ENCODE measurements around the gene REELD1.

Gene REELD1

DNA sequence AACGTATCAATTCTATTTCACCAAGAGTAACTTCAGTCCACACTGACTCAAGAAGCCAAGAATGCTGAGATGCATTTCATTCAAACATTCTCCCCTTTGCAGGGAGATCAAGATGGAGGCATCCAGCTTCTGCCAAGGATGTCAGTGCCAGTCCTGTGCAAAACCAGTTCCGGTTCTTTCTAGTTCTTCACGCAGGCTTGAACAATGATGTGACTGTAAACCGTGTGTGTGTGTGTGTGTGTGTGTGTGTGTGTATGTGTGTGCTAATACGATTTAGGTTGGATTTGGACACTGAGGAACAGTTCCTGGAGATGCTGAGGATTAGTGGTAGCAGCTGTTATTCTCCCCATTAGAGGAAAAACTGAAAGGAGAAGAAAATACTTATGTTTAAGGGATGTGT lies at the start of gene REELD1:
Gene REELD1, plus strand, starts transcription at position 301 of the 400 bp plus-strand sequence. CDS start 2,415 bp downstream, outside the sequence.
- no peak for DNase-seq (ENCODE audit: low read depth in 2 of 2)

DNA sequence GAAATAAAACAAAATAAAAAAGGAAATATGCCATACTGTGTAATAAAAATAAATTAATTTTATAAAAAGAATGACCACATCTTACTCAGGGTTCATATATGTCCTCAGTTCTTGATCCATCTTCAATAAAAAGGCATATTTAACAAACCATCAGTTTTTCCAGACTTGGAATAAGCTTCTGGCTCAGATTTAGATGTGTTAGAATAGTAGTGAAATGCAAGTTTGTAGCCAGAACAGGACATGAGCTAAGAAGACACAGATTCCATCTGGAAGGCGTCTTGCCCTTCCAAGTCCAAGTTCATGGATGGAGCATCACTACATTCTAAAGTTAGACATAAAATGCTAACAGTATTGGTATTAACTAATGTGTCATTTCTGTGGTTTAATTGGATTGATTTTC lies 49.1 kb upstream of the REELD1 start:
- DNase-seq (ENCODE audit: low read depth in 2 of 2): no peak

DNA sequence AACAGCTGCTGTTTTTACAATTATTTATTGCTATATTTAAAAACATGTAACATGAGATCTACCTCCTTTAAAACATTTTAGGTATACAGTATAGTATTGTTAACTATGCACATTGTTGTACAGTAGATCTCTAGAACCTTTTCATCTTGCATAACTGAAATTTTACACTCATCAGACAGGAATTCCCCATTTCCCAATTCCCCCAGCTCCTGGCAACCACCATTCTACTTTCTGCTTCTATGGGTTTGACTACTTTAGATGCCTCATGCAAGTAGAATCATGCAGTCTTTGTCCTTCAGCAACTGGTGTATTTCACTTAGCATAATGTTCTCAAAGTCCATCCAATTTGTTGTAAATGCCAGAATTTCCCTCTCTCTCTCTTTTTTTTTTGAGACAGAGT lies 48.5 kb upstream of the REELD1 start:
- DNase-seq (ENCODE audit: low read depth in 2 of 2): no peak

- no peak for DNase-seq (ENCODE audit: low read depth in 2 of 2)
Observed at GRCh38 chr4:146170149-146170548, 44.2 kb upstream of the REELD1 start.

- peak; percentile 70 to 73 for DNase-seq (ENCODE audit: low read depth in 2 of 2)
Observed at GRCh38 chr4:146175541-146176453, 38.5 kb upstream of the REELD1 start, which contains the start of gene LSM6. Gene LSM6 (plus strand): TSS chr4:146175718. CDS start chr4:146182922, 7,204 bp downstream.

DNA sequence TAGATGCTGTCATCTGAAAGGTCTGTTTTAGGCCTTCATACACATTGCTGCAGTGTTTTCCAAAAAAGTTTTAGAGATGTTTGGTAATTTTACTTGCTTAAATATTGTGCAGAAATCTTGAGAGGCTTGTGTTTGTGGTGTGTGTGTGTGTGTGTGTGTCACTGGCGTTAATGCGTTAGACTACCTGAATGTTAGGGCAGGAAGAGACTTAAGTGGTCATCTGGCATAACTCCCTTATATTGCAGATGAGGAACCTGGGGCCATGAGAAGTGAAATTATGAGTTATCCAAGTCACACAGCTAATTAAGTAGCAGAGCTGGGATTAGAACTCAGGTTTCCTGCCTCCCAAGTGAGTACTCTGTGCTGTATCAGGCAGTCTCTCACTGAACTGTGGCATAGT lies 37.4 kb upstream of the REELD1 start:
- DNase-seq (ENCODE audit: low read depth in 2 of 2): no peak

DNA sequence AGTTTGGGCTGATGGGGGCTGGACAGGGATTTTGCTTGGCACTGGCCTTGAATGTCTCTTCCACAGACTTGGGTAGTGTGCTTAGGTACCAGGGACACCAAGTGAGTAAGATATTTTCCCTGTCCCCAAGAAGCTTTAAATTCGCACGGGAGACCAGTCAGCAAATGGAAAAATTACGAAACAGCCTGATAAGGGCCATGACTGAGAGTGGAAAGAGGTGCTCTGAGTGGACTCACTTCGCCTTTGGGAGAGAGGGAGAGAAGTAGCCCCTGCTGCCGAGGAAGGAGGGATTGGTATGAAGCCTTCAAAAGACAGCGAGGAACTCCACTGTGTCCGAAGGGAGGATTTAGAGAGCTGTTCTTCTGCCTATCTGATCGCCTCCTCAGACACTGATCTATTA lies 36.2 kb upstream of the REELD1 start:
- DNase-seq (ENCODE audit: low read depth in 2 of 2): no peak

DNA sequence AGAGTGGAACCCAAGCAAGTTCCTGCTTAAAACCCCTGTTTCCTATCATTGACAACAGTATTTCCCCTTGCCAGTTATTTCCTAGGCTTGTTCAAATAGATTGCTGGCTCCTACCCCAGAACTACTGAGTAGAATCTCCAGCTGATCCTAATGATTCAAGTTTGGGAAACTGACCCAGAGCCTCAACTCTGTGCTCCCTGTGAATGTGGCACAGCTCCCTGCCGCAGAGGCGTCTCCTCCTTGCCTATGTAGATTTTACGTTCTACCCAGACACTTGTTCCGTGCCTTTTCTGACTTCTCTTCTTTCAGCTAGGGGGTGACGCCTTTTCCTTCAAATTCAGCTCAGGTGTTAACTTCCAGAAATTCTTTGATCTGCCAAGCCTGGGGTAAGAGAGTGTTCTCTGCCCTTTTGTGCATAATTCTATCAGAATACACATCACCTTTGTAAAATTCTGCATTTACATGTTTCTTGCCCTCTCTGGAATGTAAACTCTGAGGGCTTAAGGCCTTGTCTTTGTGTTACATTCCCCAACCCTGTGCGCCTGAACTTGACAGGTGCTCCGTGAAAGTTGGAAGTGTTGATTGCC lies 34.5 kb upstream of the REELD1 start:
- no peak for DNase-seq (ENCODE audit: low read depth in 2 of 2)

DNA sequence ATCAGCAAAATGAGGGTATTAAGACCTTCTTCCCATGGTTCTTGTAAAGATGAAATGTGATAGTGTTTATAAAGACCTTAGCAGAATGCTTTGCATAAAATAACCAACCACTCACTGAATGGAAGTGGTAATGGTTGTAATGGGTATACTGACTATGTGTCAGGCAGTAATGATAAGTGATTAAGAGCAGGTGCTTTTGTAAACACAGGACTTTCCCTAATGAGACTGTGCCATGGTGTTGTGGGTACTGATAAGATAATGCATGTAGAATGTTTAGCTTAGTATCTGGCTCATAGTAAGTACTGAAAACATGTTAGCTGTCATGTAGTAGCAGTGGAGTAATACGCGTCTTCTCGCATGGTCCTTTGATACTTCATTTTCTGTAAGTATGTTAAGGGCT lies 31.9 kb upstream of the REELD1 start:
- DNase-seq (ENCODE audit: low read depth in 2 of 2): no peak

- no peak for DNase-seq (ENCODE audit: low read depth in 2 of 2)
Observed at GRCh38 chr4:146183209-146183608, 31.1 kb upstream of the REELD1 start.

DNA sequence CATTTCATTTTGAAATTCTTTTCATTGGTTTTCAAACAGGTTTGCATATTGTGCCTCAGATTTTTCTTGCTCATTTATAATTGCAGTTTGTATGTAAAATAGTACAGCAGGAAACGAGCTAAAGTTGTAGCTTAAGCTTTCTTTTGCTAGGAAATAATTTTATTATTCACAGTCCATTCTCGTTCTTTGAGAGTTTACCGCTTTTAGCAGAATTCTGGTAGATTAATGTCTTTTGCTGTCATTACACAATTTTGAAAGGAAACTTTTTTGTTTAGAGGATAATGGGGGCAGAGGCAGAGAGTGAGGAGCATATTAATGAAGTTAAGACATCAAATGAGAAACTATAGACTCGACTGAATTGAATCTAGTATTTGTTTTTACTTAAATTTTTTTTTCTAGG lies 28.3 kb upstream of the REELD1 start:
- no peak for DNase-seq (ENCODE audit: low read depth in 2 of 2)

DNA sequence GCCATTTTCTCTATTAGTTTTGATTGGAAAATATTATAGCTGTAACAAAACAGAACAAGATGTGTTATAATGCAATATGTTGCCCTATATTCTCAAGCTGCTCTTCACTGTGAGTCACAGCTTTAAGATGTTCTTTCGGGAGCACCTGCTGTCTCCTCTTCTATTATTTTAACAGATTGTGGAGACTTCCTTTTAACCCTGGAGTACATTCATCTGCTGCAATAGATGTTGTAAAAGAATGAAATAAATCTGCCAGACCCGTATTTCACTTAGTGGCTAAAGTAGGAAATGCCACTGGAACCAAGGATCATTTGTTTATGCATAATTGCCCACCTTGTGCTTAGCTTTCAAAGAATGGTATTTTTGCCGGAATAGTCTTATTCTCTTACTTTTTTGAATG lies 27.7 kb upstream of the REELD1 start:
- no peak for DNase-seq (ENCODE audit: low read depth in 2 of 2)

DNA sequence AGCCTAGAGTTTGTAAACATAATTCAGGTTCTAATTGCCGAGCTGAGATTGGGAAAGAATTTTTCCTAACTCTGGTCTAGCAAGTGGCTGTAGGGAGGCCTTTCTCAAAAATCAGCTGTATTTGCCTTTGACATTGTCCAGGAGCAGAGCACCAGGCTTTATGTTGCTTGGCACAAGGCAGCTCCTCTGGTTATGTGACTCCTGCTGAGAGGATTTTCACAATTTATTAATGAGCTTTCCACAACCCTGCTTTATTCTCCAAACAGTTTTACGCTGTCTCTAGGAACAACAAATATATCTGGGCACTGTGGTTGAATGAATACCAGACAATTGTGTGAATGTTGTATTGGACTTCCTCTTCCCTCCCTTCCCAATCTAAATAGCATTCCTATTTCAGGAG lies 23.9 kb upstream of the REELD1 start:
- no peak for DNase-seq (ENCODE audit: low read depth in 2 of 2)

GRCh38 chr4:146191766-146192458 lies 22.4 kb upstream of the REELD1 start:
- DNase-seq (ENCODE audit: low read depth in 2 of 2): no peak

- no peak for DNase-seq (ENCODE audit: low read depth in 2 of 2)
Observed at GRCh38 chr4:146193628-146194027, 20.7 kb upstream of the REELD1 start.

- DNase-seq (ENCODE audit: low read depth in 2 of 2): no peak
Observed at GRCh38 chr4:146194212-146194611, 20.1 kb upstream of the REELD1 start.

DNA sequence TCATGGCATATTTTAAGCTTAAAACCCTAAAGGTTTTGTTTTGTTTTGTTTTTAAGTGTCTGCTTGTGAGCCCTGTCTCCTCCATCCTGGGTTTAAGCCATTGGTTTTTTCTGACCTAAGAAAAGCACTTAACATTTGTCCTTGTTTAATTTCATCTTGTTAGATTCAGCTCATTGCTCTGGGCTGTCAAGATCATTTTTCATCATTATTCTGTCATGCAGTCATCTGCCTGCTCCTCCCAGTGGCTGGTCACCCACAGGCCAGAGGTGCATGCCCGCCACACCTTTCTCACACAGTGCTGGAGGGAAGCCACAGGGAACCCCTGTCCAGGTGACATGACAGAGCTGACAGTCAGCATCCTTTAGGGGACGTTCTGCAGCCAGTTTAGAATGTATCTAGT lies 11.7 kb upstream of the REELD1 start:
- no peak for DNase-seq (ENCODE audit: low read depth in 2 of 2)

GRCh38 chr4:146207410-146207809 lies 6.9 kb upstream of the REELD1 start:
- no peak for DNase-seq (ENCODE audit: low read depth in 2 of 2)

GRCh38 chr4:146210890-146211289 lies 3.4 kb upstream of the REELD1 start:
- no peak for DNase-seq (ENCODE audit: low read depth in 2 of 2)

DNA sequence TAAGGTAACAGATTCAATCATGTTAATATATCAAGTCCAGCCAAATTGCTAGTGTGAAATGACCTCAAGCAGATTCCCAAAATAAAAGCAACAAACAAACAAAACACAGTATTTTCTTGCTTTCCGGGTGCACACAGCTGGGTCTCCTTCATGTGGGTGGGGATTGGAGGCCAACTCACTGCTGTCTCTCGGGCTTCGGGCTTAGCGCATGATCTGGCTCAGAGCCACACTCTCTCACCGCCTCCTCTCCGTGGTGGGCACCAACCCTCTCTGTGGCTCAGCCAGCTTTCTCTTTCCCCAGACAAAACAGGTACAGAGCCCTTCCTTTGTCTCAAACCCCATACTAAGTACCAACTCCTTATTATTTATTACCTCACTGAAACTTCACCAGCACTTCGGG lies 2.9 kb upstream of the REELD1 start:
- no peak for DNase-seq (ENCODE audit: low read depth in 2 of 2)

GRCh38 chr4:146212781-146213180 lies 1.6 kb upstream of the REELD1 start:
- no peak for DNase-seq (ENCODE audit: low read depth in 2 of 2)

- DNase-seq (ENCODE audit: low read depth in 2 of 2): no peak
Observed at GRCh38 chr4:146222313-146222712, 8.0 kb downstream of the REELD1 start.

All from stimulated activated CD8-positive, alpha-beta memory T cell treated with anti-CD3 and anti-CD28 coated beads, Interleukin-2, amount 100 ng/mL, for 48 hours (primary cell).